DOHH2 (cell line): Measurements from ENCODE around the gene XK.

Source experiments
- H3F3A ChIP-seq: fragments of 200-600 bp; sonication (generic), shearing (Covaris generic); 2 replicates; pipeline ENCODE4 v1.6.0; 2016; ENCODE audit warnings: antibody characterized with exemption, mild to moderate bottlenecking; ENCODE audit not compliant: control insufficient read depth, insufficient read depth
- H3K27ac ChIP-seq: fragments of 200-600 bp; sonication (generic); 2 replicates; pipeline ENCODE4 v1.5.1; 2014; ENCODE audit warnings: low read depth, mild to moderate bottlenecking, low read length, moderate library complexity
- H3K27me3 ChIP-seq: fragments of 200-600 bp; sonication (generic); 2 replicates; pipeline ENCODE4 v1.6.1; 2014; ENCODE audit warnings: mild to moderate bottlenecking, low read length, mixed read lengths; ENCODE audit not compliant: control insufficient read depth
- H3K36me3 ChIP-seq: fragments of 200-600 bp; sonication (generic); 2 replicates; pipeline ENCODE4 v1.6.1; 2014; ENCODE audit warnings: mild to moderate bottlenecking, low read length, moderate library complexity, mixed read lengths; ENCODE audit not compliant: control insufficient read depth
- H3K4me1 ChIP-seq: fragments of 200-600 bp; sonication (generic); 2 replicates; pipeline ENCODE4 v1.6.1; 2014; ENCODE audit warnings: mild to moderate bottlenecking, low read length, mixed read lengths; ENCODE audit not compliant: control insufficient read depth
- H3K4me2 ChIP-seq: fragments of 200-600 bp; sonication (generic); 2 replicates; pipeline ENCODE4 v1.6.0; 2014; ENCODE audit warnings: mild to moderate bottlenecking, low read length, moderate library complexity
- H3K4me3 ChIP-seq: fragments of 200-600 bp; sonication (generic); 2 replicates; pipeline ENCODE4 v1.5.1; 2014; ENCODE audit warnings: mild to moderate bottlenecking, low read length, mixed read lengths
- H3K79me2 ChIP-seq: fragments of 200-600 bp; sonication (generic); 2 replicates; pipeline ENCODE4 v1.6.1; 2014; ENCODE audit warnings: mild to moderate bottlenecking, low read length, mixed read lengths; ENCODE audit not compliant: control insufficient read depth
- H3K9me2 ChIP-seq: fragments of 200-600 bp; sonication (generic); replicated peaks from 2 replicates; pipeline ENCODE4 v1.6.1; 2014; ENCODE audit warnings: mild to moderate bottlenecking, low read length, mixed read lengths; ENCODE audit not compliant: control insufficient read depth
- H3K9me3 ChIP-seq: fragments of 200-600 bp; sonication (generic); 2 replicates; pipeline ENCODE4 v1.6.1; 2014; ENCODE audit warnings: antibody characterized with exemption, low read length, mixed read lengths; ENCODE audit not compliant: control insufficient read depth, insufficient read depth
- H4K20me1 ChIP-seq: fragments of 200-600 bp; sonication (generic); 2 replicates; pipeline ENCODE4 v1.6.0; 2014; ENCODE audit warnings: low read depth, mild to moderate bottlenecking, antibody characterized with exemption, low read length, moderate library complexity; ENCODE audit not compliant: control insufficient read depth, insufficient read depth
- CTCF ChIP-seq: fragments of 200-600 bp; sonication (generic); IDR thresholded peaks from one replicate; pipeline ENCODE4 v1.5.1; 2014; ENCODE audit warnings: antibody characterized with exemption, mild to moderate bottlenecking, low read depth, low read length; ENCODE audit not compliant: poor library complexity, severe bottlenecking
- EZH2phosphoT487 ChIP-seq: fragments of 200-600 bp; sonication (generic); IDR thresholded peaks from 2 replicates; pipeline ENCODE4 v1.6.1; 2017; ENCODE audit warnings: borderline replicate concordance, mild to moderate bottlenecking, antibody characterized with exemption, low read length, moderate library complexity, mixed read lengths

The XK gene

GRCh38 chrX:37712458-37712857 is 26.9 kb downstream of the XK start:
- Histone ChIP-seq H3K36me3 (no peaks in the 10 kb centered on the region), H3K9me2 (no peaks in the 10 kb centered on the region), H3K4me3 (no peak overlapping the region), H3F3A (no peaks in the 10 kb centered on the region), H3K27ac (no peak overlapping the region), H3K4me1 (no peaks in the 10 kb centered on the region), H3K4me2 (no peak overlapping the region), H3K27me3 (no peaks in the 10 kb centered on the region), H3K79me2 (no peaks in the 10 kb centered on the region), H3K9me3 (no peaks in the 10 kb centered on the region), H4K20me1 (no peaks in the 10 kb centered on the region)
- no peak for TF ChIP-seq EZH2phosphoT487
- no peak for TF ChIP-seq CTCF

- Histone ChIP-seq H3K79me2 (no peaks in the 10 kb centered on the region), H3K27me3 (no peaks in the 10 kb centered on the region), H4K20me1 (no peaks in the 10 kb centered on the region), H3K4me3 (no peak overlapping the region), H3F3A (no peaks in the 10 kb centered on the region), H3K27ac (no peak overlapping the region), H3K4me1 (no peaks in the 10 kb centered on the region), H3K9me2 (no peaks in the 10 kb centered on the region), H3K36me3 (no peaks in the 10 kb centered on the region), H3K4me2 (no peak overlapping the region), H3K9me3 (no peaks in the 10 kb centered on the region)
- TF ChIP-seq EZH2phosphoT487 = no peak
- no peak for TF ChIP-seq CTCF
Observed at GRCh38 chrX:37714479-37714878, 28.9 kb downstream of the XK start.

GRCh38 chrX:37716602-37717001 is 31.0 kb downstream of the XK start:
- H3K4me1 ChIP-seq = no peaks in the 10 kb centered on the region
- TF ChIP-seq EZH2phosphoT487 (no peak), CTCF (no peak)
- no peaks in the 10 kb centered on the region for H3K79me2 ChIP-seq
- H3F3A ChIP-seq = no peaks in the 10 kb centered on the region
- H3K36me3 ChIP-seq = no peaks in the 10 kb centered on the region
- H3K27me3 ChIP-seq = no peaks in the 10 kb centered on the region
- no peaks in the 10 kb centered on the region for H3K9me3 ChIP-seq
- no peaks in the 10 kb centered on the region for H4K20me1 ChIP-seq
- H3K4me2 ChIP-seq = no peak overlapping the region
- no peaks in the 10 kb centered on the region for H3K9me2 ChIP-seq
- no peak overlapping the region for H3K4me3 ChIP-seq
- no peak overlapping the region for H3K27ac ChIP-seq

- Histone ChIP-seq H3K27me3 (no peaks in the 10 kb centered on the region), H3K4me2 (no peak overlapping the region), H3K4me1 (no peaks in the 10 kb centered on the region), H3K9me3 (no peaks in the 10 kb centered on the region), H4K20me1 (no peaks in the 10 kb centered on the region), H3K36me3 (no peaks in the 10 kb centered on the region), H3K79me2 (no peaks in the 10 kb centered on the region), H3K9me2 (no peaks in the 10 kb centered on the region), H3K27ac (no peak overlapping the region), H3K4me3 (no peak overlapping the region), H3F3A (no peaks in the 10 kb centered on the region)
- no peak for TF ChIP-seq EZH2phosphoT487
- no peak for TF ChIP-seq CTCF
Observed at GRCh38 chrX:37717708-37718107, 32.1 kb downstream of the XK start.
